ENCODE data around the gene SPATA7.

DNA sequence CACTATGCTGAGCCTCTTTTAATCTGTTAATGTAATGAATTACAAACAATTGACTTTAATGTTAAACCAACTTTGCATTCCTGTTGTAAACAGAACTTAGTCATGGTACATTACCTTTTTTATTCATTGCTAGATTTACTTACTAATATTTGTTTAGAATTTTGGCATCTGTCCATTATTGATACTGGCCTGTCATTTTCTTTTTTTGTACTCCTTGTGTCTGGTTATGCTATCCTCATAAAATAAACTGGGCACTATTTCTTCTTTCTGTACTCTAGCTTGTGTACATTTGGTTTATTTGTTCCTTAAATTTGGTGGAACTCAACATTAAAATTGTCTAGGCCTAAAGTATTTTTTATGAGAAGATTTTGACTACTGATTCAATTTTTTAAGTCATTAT lies 32.1 kb downstream of the SPATA7 start:
- no peak for TF ChIP-seq POLR2A (IDR thresholded peaks at IDR 0.05)
- TF ChIP-seq, protein P1, sequence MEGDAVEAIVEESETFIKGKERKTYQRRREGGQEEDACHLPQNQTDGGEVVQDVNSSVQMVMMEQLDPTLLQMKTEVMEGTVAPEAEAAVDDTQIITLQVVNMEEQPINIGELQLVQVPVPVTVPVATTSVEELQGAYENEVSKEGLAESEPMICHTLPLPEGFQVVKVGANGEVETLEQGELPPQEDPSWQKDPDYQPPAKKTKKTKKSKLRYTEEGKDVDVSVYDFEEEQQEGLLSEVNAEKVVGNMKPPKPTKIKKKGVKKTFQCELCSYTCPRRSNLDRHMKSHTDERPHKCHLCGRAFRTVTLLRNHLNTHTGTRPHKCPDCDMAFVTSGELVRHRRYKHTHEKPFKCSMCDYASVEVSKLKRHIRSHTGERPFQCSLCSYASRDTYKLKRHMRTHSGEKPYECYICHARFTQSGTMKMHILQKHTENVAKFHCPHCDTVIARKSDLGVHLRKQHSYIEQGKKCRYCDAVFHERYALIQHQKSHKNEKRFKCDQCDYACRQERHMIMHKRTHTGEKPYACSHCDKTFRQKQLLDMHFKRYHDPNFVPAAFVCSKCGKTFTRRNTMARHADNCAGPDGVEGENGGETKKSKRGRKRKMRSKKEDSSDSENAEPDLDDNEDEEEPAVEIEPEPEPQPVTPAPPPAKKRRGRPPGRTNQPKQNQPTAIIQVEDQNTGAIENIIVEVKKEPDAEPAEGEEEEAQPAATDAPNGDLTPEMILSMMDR (IDR thresholded peaks at IDR 0.05) = no peak

All from body of pancreas (tissue), 4 donors.